Right atrium auricular region (tissue), 2 donors: ENCODE measurements around the gene SMPD3. TPM values are rescaled to one million over a fixed set of nuclear protein-coding genes. Genes with fewer than 3 reads are reported as not detected.

ENCODE experiments used
- DNase-seq: peaks from one replicate; pipeline ENCODE4 v3.0.0-alpha.2; 2019; ENCODE audit warnings: low spot score
- H3K27ac ChIP-seq, 2 donors: fragments of 200-600 bp; sonication (generic); 1 replicate in 1 of 2; 2 replicates in 1 of 2; pipeline ENCODE4 v1.5.1; 2016 to 2019
- H3K27me3 ChIP-seq, 2 donors: fragments of 200-600 bp; sonication (generic); one replicate each; pipeline versions ENCODE4 v1.5.1 to v1.6.0; 2017 to 2019
- H3K36me3 ChIP-seq: fragments of 200-600 bp; sonication (generic); one replicate; pipeline ENCODE4 v1.5.1; 2016
- H3K4me1 ChIP-seq, 2 donors: fragments of 200-600 bp; sonication (generic); one replicate each; pipeline versions ENCODE4 v1.5.1 to v1.6.0; 2017 to 2019
- H3K4me3 ChIP-seq, 2 donors: fragments of 200-600 bp; sonication (generic); 1 replicate in 1 of 2; 2 replicates in 1 of 2; pipeline ENCODE4 v1.5.1; 2017 to 2019; ENCODE audit warnings: mild to moderate bottlenecking in 1 of 2, moderate library complexity in 1 of 2
- H3K9me3 ChIP-seq, 2 donors: fragments of 200-600 bp; sonication (generic); one replicate each; pipeline ENCODE4 v1.5.1; 2019
- CTCF ChIP-seq, 2 donors: fragments of 200-600 bp; sonication (generic); IDR thresholded peaks; one replicate each; pipeline ENCODE4 v1.5.1; 2019; ENCODE audit warnings: antibody characterized with exemption in 2 of 2
- total RNA-seq, 2 donors: library from RNA; depleted of rRNA; stranded (reverse); fragments of >200 nt; gene quantifications; one replicate each; pipeline ENCODE4 v1.1.0, GENCODE V29; 2016

Gene SMPD3
- total RNA-seq, 2 donors from 2014 or later, result 3.0 to 4.4 TPM

- DNase-seq, result no peak
- no peak overlapping the region for H3K4me3 ChIP-seq
- no peaks in the 10 kb centered on the region for H3K27me3 ChIP-seq
- H3K4me1 ChIP-seq, result peaks cover 0 to 9% of the 10 kb centered on the region in 2 donors
- no peak overlapping the region for H3K27ac ChIP-seq
- no peak for TF ChIP-seq CTCF (IDR thresholded peaks at IDR 0.05)
- no peaks in the 10 kb centered on the region for H3K9me3 ChIP-seq
- H3K36me3 ChIP-seq, result no peaks in the 10 kb centered on the region
Measured at GRCh38 chr16:68388124-68388523, 60.2 kb downstream of the SMPD3 start.

- TF ChIP-seq CTCF (IDR thresholded peaks at IDR 0.05), result no peak
- Histone ChIP-seq H3K27me3 (no peaks in the 10 kb centered on the region), H3K4me1 (peaks cover 0 to 9% of the 10 kb centered on the region in 2 donors), H3K4me3 (no peak overlapping the region), H3K27ac (no peak overlapping the region), H3K36me3 (no peaks in the 10 kb centered on the region), H3K9me3 (no peaks in the 10 kb centered on the region)
- no peak for DNase-seq
Measured at GRCh38 chr16:68387301-68387700, 61.0 kb downstream of the SMPD3 start.

GRCh38 chr16:68386628-68387027 lies 61.7 kb downstream of the SMPD3 start:
- no peak for TF ChIP-seq CTCF (IDR thresholded peaks at IDR 0.05)
- Histone ChIP-seq H3K36me3 (no peaks in the 10 kb centered on the region), H3K27ac (no peak overlapping the region), H3K4me1 (peaks cover 0 to 9% of the 10 kb centered on the region in 2 donors), H3K4me3 (no peak overlapping the region), H3K9me3 (no peaks in the 10 kb centered on the region), H3K27me3 (no peaks in the 10 kb centered on the region)
- DNase-seq, result no peak

- Histone ChIP-seq H3K4me1 (peaks cover 0 to 9% of the 10 kb centered on the region in 2 donors), H3K9me3 (no peaks in the 10 kb centered on the region), H3K27ac (no peak overlapping the region), H3K36me3 (no peaks in the 10 kb centered on the region), H3K4me3 (no peak overlapping the region), H3K27me3 (no peaks in the 10 kb centered on the region)
- TF ChIP-seq CTCF (IDR thresholded peaks at IDR 0.05), result no peak
- DNase-seq, result no peak
Measured at GRCh38 chr16:68385371-68385770, 62.9 kb downstream of the SMPD3 start.

GRCh38 chr16:68384288-68385161 lies 63.8 kb downstream of the SMPD3 start:
- Histone ChIP-seq H3K36me3 (no peaks in the 10 kb centered on the region), H3K27me3 (no peaks in the 10 kb centered on the region), H3K4me1 (peaks cover 0 to 9% of the 10 kb centered on the region in 2 donors), H3K9me3 (no peaks in the 10 kb centered on the region), H3K4me3 (no peak overlapping the region), H3K27ac (no peak overlapping the region)
- TF ChIP-seq CTCF (IDR thresholded peaks at IDR 0.05), result no peak
- DNase-seq, result no peak
